Spinal cord (tissue), 10 donors: ENCODE data around the gene NCK2. TPM values are rescaled to one million over a fixed set of nuclear protein-coding genes. Genes with fewer than 3 reads are reported as not detected.

ENCODE experiments used
- DNase-seq, 6 donors: peaks; one replicate each; pipeline versions ENCODE4 v3.0.0 to v3.0.0-alpha.2; 2013 to 2015; ENCODE audit warnings: low spot score in 6 of 6, low read depth in 4 of 6
- H3K27ac ChIP-seq: one replicate; pipeline ENCODE4 v1.5.1; 2013; ENCODE audit warnings: low read depth, low read length, control low read depth
- H3K27me3 ChIP-seq: one replicate; pipeline ENCODE4 v1.6.1; 2013; ENCODE audit warnings: low read length; ENCODE audit not compliant: control insufficient read depth, insufficient read depth
- H3K36me3 ChIP-seq: one replicate; pipeline ENCODE4 v1.6.1; 2013; ENCODE audit warnings: low read length; ENCODE audit not compliant: control insufficient read depth, insufficient read depth
- H3K4me1 ChIP-seq: one replicate; pipeline ENCODE4 v1.6.1; 2013; ENCODE audit warnings: low read length; ENCODE audit not compliant: control insufficient read depth, insufficient read depth
- H3K4me3 ChIP-seq: one replicate; pipeline ENCODE4 v1.5.1; 2013; ENCODE audit warnings: low read depth, low read length, control low read depth
- H3K9me3 ChIP-seq: one replicate; pipeline ENCODE4 v1.6.1; 2013; ENCODE audit warnings: low read length; ENCODE audit not compliant: control insufficient read depth, insufficient read depth
- WGBS: methylation state at CpG from one replicate; pipeline ENCODE4 v1.1.5; 2013; ENCODE audit warnings: missing lambda C conversion rate; ENCODE audit not compliant: insufficient coverage; 5-methylcytosine and 5-hydroxymethylcytosine counted together
- polyA plus RNA-seq, 2 donors: library from polyadenylated mRNA; unstranded; fragments of 120-200 nt; gene quantifications; one replicate each; pipeline ENCODE4 v1.2.1, GENCODE V29; 2013; ENCODE audit not compliant: insufficient read length in 2 of 2
- total RNA-seq, 2 donors: library from RNA; depleted of rRNA in 1 of 2; stranded (reverse); fragments of 120-200 nt in 1 of 2; fragments of >200 nt in 1 of 2; gene quantifications; one replicate each; pipeline versions ENCODE4 v1.2.3 to v1.2.4, GENCODE V29; 2013 to 2014
- donor health status: healthy.

NCK2 gene
- total and polyA plus RNA-seq, 4 donors, result 22.7 to 62.5 (median 51.0) TPM

- Histone ChIP-seq H3K4me3 (no peak overlapping the region), H3K27me3 (no peaks in the 10 kb centered on the region), H3K4me1 (no peaks in the 10 kb centered on the region), H3K36me3 (no peaks in the 10 kb centered on the region), H3K27ac (no peak overlapping the region), H3K9me3 (no peaks in the 10 kb centered on the region)
- no peak for DNase-seq
- 91% methylated on average over 3 of the region's 6 CpGs for WGBS
These were observed 11.6 kb upstream of the NCK2 start for GRCh38 chr2:105732955-105733607.

GRCh38 chr2:105733875-105734274 is 10.8 kb upstream of the NCK2 start:
- Histone ChIP-seq H3K4me3 (no peak overlapping the region), H3K36me3 (no peaks in the 10 kb centered on the region), H3K27me3 (no peaks in the 10 kb centered on the region), H3K4me1 (no peaks in the 10 kb centered on the region), H3K9me3 (no peaks in the 10 kb centered on the region), H3K27ac (no peak overlapping the region)
- 78% methylated on average over 2 of the region's 5 CpGs for WGBS
- DNase-seq, result no peak

GRCh38 chr2:105734762-105735538 is 9.8 kb upstream of the NCK2 start:
- H3K27me3 ChIP-seq, result no peaks in the 10 kb centered on the region
- H3K9me3 ChIP-seq, result no peaks in the 10 kb centered on the region
- no peak for DNase-seq
- no peaks in the 10 kb centered on the region for H3K36me3 ChIP-seq
- no peak overlapping the region for H3K27ac ChIP-seq
- no peak overlapping the region for H3K4me3 ChIP-seq
- no peaks in the 10 kb centered on the region for H3K4me1 ChIP-seq
- 87% methylated on average over 3 of the region's 4 CpGs for WGBS

- H3K9me3 ChIP-seq, result no peaks in the 10 kb centered on the region
- H3K27ac ChIP-seq, result no peak overlapping the region
- no peak overlapping the region for H3K4me3 ChIP-seq
- no peaks in the 10 kb centered on the region for H3K27me3 ChIP-seq
- H3K36me3 ChIP-seq, result no peaks in the 10 kb centered on the region
- WGBS, result 88% methylated on average over 3 of the region's 6 CpGs
- DNase-seq, result no peak
- H3K4me1 ChIP-seq, result no peaks in the 10 kb centered on the region
These were observed 8.6 kb upstream of the NCK2 start for GRCh38 chr2:105736145-105736544.

- Histone ChIP-seq H3K27ac (no peak overlapping the region), H3K4me3 (no peak overlapping the region), H3K9me3 (no peaks in the 10 kb centered on the region), H3K27me3 (no peaks in the 10 kb centered on the region), H3K36me3 (no peaks in the 10 kb centered on the region), H3K4me1 (no peaks in the 10 kb centered on the region)
- WGBS, result 93% methylated on average over 3 of the region's 6 CpGs
- DNase-seq, result no peak
These were observed 6.6 kb upstream of the NCK2 start for GRCh38 chr2:105737980-105738657.

- Histone ChIP-seq H3K4me3 (no peak overlapping the region), H3K27me3 (no peaks in the 10 kb centered on the region), H3K9me3 (no peaks in the 10 kb centered on the region), H3K36me3 (no peaks in the 10 kb centered on the region), H3K4me1 (no peaks in the 10 kb centered on the region), H3K27ac (no peak overlapping the region)
- no peak for DNase-seq
- WGBS, result no CpG with 5 or more reads among the region's 6 CpGs
These were observed 6.0 kb upstream of the NCK2 start for GRCh38 chr2:105738658-105739241.

GRCh38 chr2:105739426-105739825 is 5.3 kb upstream of the NCK2 start:
- no peak overlapping the region for H3K27ac ChIP-seq
- 89% methylated on average over 3 of the region's 8 CpGs for WGBS
- H3K4me1 ChIP-seq, result peaks cover 5% of the 10 kb centered on the region
- H3K4me3 ChIP-seq, result no peak overlapping the region
- no peaks in the 10 kb centered on the region for H3K9me3 ChIP-seq
- peak in 1 of 6 donors; percentile 17 for DNase-seq
- H3K27me3 ChIP-seq, result no peaks in the 10 kb centered on the region
- no peaks in the 10 kb centered on the region for H3K36me3 ChIP-seq

GRCh38 chr2:105739944-105740530 is 4.7 kb upstream of the NCK2 start:
- H3K4me1 ChIP-seq, result peaks cover 5% of the 10 kb centered on the region
- no peaks in the 10 kb centered on the region for H3K27me3 ChIP-seq
- no peaks in the 10 kb centered on the region for H3K9me3 ChIP-seq
- H3K4me3 ChIP-seq, result no peak overlapping the region
- H3K36me3 ChIP-seq, result no peaks in the 10 kb centered on the region
- whole genome bisulfite sequencing, result 81% methylated on average over 5 of the region's 7 CpGs
- no peak overlapping the region for H3K27ac ChIP-seq
- no peak for DNase-seq

- no peak overlapping the region for H3K27ac ChIP-seq
- 100% methylated on average over 1 of the region's 3 CpGs for WGBS
- H3K9me3 ChIP-seq, result no peaks in the 10 kb centered on the region
- H3K27me3 ChIP-seq, result no peaks in the 10 kb centered on the region
- H3K36me3 ChIP-seq, result no peaks in the 10 kb centered on the region
- no peak overlapping the region for H3K4me3 ChIP-seq
- H3K4me1 ChIP-seq, result peaks cover 10% of the 10 kb centered on the region
- no peak for DNase-seq
These were observed 3.5 kb upstream of the NCK2 start for GRCh38 chr2:105741174-105741573.
